Activated B cell treated with CpG ODN at 0.5 μM for 24 hours (primary cell): ENCODE measurements around the gene ASTN2. TPM values are rescaled to one million over a fixed set of nuclear protein-coding genes. Genes with fewer than 3 reads are reported as not detected.

Source experiments
- ATAC-seq: fragments of 200-7000 bp; cut with Tn5 transposase; one replicate; pipeline ENCODE4 v1.10.0; 2021; ENCODE audit warnings: low read depth, mild to moderate bottlenecking, moderate library complexity
- CTCF ChIA-PET: fragments of 350-600 bp; sonication (Branson Sonifier 250); formaldehyde crosslinking; loops from one replicate; lab custom pipeline; 2021; ENCODE audit warnings: antibody characterized with exemption; lab: Charles Lee
- POLR2A ChIA-PET: fragments of 350-600 bp; sonication (Branson Sonifier 250); formaldehyde crosslinking; loops from one replicate; lab custom pipeline; 2021; ENCODE audit warnings: antibody characterized with exemption; lab: Charles Lee
- DNase-seq: peaks from one replicate; pipeline ENCODE4 v3.0.0; 2022
- H3K27ac Mint-ChIP-seq: one replicate; pipeline ENCODE4 v1.8.0; 2020; ENCODE audit warnings: mixed read lengths
- H3K27me3 Mint-ChIP-seq: one replicate; pipeline ENCODE4 v1.8.0; 2021; ENCODE audit warnings: mixed read lengths
- H3K36me3 Mint-ChIP-seq: one replicate; pipeline ENCODE4 v1.8.0; 2021; ENCODE audit warnings: low read depth, mixed read lengths
- H3K4me1 Mint-ChIP-seq: one replicate; pipeline ENCODE4 v1.8.0; 2021; ENCODE audit warnings: mixed read lengths
- H3K4me3 Mint-ChIP-seq: one replicate; pipeline ENCODE4 v1.8.0; 2020; ENCODE audit warnings: mild to moderate bottlenecking, mixed read lengths
- H3K9me3 Mint-ChIP-seq: one replicate; pipeline ENCODE4 v1.8.0; 2020; ENCODE audit warnings: mixed read lengths
- intact Hi-C: fragments of 100-400 bp; cut with micrococcal nuclease; formaldehyde crosslinking; loops from one replicate; pipeline ENCODE4 v1.15.1; 2024
- total RNA-seq: library from RNA; stranded (reverse); gene quantifications from 2 replicates; pipeline ENCODE4 v1.2.3, GENCODE V29; 2022
- TF ChIP-seq, protein P1 (sequence below): fragments of 200-600 bp; IDR thresholded peaks from one replicate; pipeline ENCODE4 v1.8.0; 2022; ENCODE audit warnings: antibody characterized with exemption, mild to moderate bottlenecking

The ASTN2 gene
- total RNA-seq, 1 donor from 2014 or later = 2.3 TPM

DNA sequence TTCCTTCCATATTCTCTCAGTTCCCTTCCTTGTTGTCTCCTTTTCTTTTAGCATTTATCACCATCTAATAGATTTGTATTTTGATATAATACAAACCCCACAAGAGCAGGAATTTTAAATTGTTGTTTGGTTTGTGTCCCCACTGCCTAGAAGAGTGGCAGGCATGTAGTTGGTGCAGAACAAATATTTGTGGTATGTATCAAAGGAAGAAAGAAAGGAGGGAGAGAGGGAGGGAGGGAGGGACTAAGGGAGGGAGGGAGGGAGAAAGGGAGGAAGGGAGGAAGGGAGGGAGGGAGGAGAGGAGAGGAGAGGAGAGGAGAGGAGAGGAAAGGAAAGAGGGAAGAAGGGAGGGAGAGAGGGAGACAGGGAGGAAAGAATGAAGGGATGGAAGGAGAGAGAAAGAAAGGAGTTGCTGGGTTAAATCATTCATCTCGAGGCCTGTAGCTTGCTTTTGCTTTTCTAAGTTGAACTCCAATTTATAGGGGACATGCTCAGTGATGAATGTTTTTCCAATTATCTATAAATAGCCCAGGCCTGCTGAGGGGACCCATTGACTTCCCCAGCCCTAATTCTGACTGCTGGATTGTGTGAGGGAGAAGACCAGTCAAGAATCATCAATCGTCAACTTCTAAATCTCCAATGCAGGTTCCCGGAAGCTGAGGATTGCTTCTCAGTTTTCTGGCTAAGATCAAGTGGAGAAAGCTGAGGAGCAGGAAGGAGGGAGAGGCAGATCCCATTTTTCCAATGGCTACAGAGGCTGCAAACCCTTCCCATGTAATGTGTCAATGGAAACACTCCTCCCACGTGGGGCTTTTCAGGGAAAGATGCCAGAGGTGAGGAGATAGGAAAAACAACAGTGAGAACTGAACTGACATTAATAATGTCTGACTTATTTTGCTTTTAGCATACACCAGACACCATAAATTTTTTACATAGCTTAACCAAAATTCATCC, 320.7 kb downstream of the ASTN2 start:
- Mint-ChIP-seq H3K9me3 (no peaks in the 10 kb centered on the region), H3K27ac (no peak overlapping the region), H3K36me3 (no peaks in the 10 kb centered on the region), H3K27me3 (no peaks in the 10 kb centered on the region), H3K4me3 (no peak overlapping the region), H3K4me1 (no peaks in the 10 kb centered on the region)
- intact Hi-C loops = no loop called here
- CTCF ChIA-PET = no interaction called here
- POLR2A ChIA-PET = no interaction called here
- TF ChIP-seq, protein P1, sequence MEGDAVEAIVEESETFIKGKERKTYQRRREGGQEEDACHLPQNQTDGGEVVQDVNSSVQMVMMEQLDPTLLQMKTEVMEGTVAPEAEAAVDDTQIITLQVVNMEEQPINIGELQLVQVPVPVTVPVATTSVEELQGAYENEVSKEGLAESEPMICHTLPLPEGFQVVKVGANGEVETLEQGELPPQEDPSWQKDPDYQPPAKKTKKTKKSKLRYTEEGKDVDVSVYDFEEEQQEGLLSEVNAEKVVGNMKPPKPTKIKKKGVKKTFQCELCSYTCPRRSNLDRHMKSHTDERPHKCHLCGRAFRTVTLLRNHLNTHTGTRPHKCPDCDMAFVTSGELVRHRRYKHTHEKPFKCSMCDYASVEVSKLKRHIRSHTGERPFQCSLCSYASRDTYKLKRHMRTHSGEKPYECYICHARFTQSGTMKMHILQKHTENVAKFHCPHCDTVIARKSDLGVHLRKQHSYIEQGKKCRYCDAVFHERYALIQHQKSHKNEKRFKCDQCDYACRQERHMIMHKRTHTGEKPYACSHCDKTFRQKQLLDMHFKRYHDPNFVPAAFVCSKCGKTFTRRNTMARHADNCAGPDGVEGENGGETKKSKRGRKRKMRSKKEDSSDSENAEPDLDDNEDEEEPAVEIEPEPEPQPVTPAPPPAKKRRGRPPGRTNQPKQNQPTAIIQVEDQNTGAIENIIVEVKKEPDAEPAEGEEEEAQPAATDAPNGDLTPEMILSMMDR = no peak
- ATAC-seq (no peak), DNase-seq (no peak)

DNA sequence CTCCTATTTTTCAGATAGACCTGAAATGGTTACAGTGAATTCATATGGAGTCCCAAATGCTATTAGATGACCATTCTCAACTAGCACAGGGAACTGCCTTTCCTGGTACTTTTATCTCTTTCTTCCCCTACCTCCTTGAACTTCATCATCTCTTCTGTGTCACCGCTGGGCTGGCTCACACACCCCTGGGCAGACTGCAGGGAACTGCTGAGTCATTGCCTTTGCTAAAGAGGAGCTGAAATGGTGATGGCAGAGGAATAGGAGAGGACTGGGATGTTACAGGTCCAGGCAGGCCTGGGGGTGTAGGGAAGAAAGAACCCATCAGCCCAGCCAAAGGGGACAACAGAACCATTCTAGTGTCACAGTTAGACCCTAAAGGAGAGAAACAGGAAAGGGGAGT, 322.3 kb downstream of the ASTN2 start:
- CTCF ChIA-PET = no interaction called here
- Mint-ChIP-seq H3K36me3 (no peaks in the 10 kb centered on the region), H3K4me3 (no peak overlapping the region), H3K27ac (no peak overlapping the region), H3K9me3 (no peaks in the 10 kb centered on the region), H3K4me1 (no peaks in the 10 kb centered on the region), H3K27me3 (no peaks in the 10 kb centered on the region)
- TF ChIP-seq, protein P1 = no peak
- intact Hi-C loops = no loop called here
- POLR2A ChIA-PET = no interaction called here
- ATAC-seq (no peak), DNase-seq (no peak)

DNA sequence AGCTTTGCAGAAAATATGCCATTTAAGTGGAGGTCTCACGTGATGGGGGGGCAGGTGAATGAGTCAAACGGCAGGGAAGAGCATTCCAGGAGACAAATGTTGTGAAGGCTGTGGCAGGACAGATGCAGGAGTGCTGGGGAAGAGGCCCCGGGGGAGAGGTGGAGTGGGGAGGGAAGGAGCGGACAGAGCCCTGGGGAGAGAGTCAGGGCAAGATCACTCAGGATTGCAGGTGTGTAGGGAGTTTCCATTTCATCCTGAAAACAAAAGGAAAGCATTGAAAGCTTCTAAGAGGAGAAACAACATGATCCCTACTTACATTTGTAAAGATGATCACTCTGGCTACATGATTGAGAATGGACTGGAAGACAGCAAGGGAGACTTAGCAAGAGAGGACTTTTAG, 323.3 kb downstream of the ASTN2 start:
- intact Hi-C loops = no loop called here
- no peak overlapping the region for H3K27ac Mint-ChIP-seq
- H3K36me3 Mint-ChIP-seq = no peaks in the 10 kb centered on the region
- no peaks in the 10 kb centered on the region for H3K4me1 Mint-ChIP-seq
- H3K9me3 Mint-ChIP-seq = no peaks in the 10 kb centered on the region
- no peak for ATAC-seq
- ChIA-PET POLR2A (no interaction called here), CTCF (no interaction called here)
- DNase-seq = no peak
- H3K27me3 Mint-ChIP-seq = no peaks in the 10 kb centered on the region
- TF ChIP-seq, protein P1 = no peak
- H3K4me3 Mint-ChIP-seq = no peak overlapping the region

DNA sequence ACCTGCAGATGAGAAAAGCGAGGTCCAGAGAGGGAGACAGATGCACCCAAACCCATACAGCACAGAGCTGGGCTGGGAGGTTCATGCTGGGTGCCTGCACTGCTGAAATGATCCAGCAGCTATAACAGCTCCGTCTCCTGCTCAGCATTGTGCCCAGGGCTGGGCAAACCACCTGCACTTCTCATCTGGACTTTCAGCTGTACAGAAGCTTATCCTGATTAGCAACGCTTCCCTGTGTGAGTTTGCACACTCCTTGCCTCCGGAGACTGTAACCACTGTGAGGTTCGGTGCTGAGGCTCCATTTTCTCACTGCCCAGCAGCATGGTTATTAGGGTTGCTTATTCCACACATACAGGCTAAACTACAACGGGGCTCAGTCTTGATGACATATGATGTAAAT, 326.1 kb downstream of the ASTN2 start:
- ATAC-seq (no peak), DNase-seq (no peak)
- H3K27ac Mint-ChIP-seq = no peak overlapping the region

DNA sequence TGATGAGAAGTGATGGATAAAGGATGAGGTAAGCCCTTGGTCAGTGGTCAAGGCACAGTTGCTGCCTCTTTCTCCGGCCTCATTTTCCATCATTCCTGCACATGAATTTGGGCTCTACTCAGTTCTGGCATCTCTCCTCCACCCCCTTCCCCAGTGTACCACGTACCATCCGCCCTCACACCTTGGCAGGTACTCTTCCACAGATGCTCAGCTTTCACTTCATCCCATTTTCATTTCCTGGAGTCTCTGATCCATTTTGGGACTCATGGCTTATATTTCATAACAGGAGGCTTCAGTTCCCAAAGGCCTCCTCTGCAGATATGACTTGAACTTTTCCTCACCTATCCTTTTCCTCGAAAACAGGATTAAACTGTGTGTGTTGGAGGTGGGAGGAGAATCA, 326.7 kb downstream of the ASTN2 start:
- ChIA-PET CTCF (no interaction called here), POLR2A (no interaction called here)
- H3K9me3 Mint-ChIP-seq = no peaks in the 10 kb centered on the region
- ATAC-seq = no peak
- no peak overlapping the region for H3K27ac Mint-ChIP-seq
- H3K4me3 Mint-ChIP-seq = no peak overlapping the region
- H3K4me1 Mint-ChIP-seq = no peaks in the 10 kb centered on the region
- intact Hi-C loops = no loop called here
- DNase-seq = no peak
- TF ChIP-seq, protein P1 = no peak
- no peaks in the 10 kb centered on the region for H3K36me3 Mint-ChIP-seq
- no peaks in the 10 kb centered on the region for H3K27me3 Mint-ChIP-seq

More for the DNA sequence above, 326.1 kb downstream of the ASTN2 start:
- Mint-ChIP-seq H3K9me3 (no peaks in the 10 kb centered on the region), H3K4me3 (no peak overlapping the region), H3K4me1 (no peaks in the 10 kb centered on the region), H3K27me3 (no peaks in the 10 kb centered on the region), H3K36me3 (no peaks in the 10 kb centered on the region)
- POLR2A ChIA-PET = no interaction called here
- CTCF ChIA-PET = no interaction called here
- TF ChIP-seq, protein P1 = no peak
- intact Hi-C loops = no loop called here
